Muscle of arm (tissue), 12 donors: ENCODE results near the gene KCTD16. TPM values are rescaled to one million over a fixed set of nuclear protein-coding genes. Genes with fewer than 3 reads are reported as not detected.

Experiments
- DNase-seq: peaks from one replicate; pipeline ENCODE4 v3.0.0-alpha.2; 2013
- polyA plus RNA-seq, 12 donors: library from polyadenylated mRNA; unstranded; fragments of 120-200 nt; gene quantifications; one replicate each; pipeline ENCODE4 v1.2.1, GENCODE V29; 2013; ENCODE audit not compliant: insufficient read length in 12 of 12

Gene KCTD16
- polyA plus RNA-seq, 12 donors, result 0.04 to 0.17 (median 0.09) TPM; not detected in 2

- DNase-seq, result no peak
Observed at GRCh38 chr5:144206141-144206540, 35.5 kb downstream of the KCTD16 start.

GRCh38 chr5:144207875-144208444 lies 37.3 kb downstream of the KCTD16 start:
- DNase-seq, result no peak

- DNase-seq, result no peak
Observed at GRCh38 chr5:144209361-144209760, 38.7 kb downstream of the KCTD16 start.

- DNase-seq, result no peak
Observed at GRCh38 chr5:144210655-144211054, 40.0 kb downstream of the KCTD16 start.

GRCh38 chr5:144219869-144220268 lies 49.2 kb downstream of the KCTD16 start:
- DNase-seq, result no peak

- no peak for DNase-seq
Observed at GRCh38 chr5:144227363-144227999, 56.8 kb downstream of the KCTD16 start.

- DNase-seq, result no peak
Observed at GRCh38 chr5:144230806-144231205, 60.1 kb downstream of the KCTD16 start.

GRCh38 chr5:144232285-144232684 lies 61.6 kb downstream of the KCTD16 start:
- DNase-seq, result no peak

GRCh38 chr5:144236499-144236898 lies 65.8 kb downstream of the KCTD16 start:
- DNase-seq, result no peak

GRCh38 chr5:144237851-144238250 lies 67.2 kb downstream of the KCTD16 start:
- DNase-seq, result no peak

- DNase-seq, result no peak
Observed at GRCh38 chr5:144247131-144247530, 76.5 kb downstream of the KCTD16 start.

- DNase-seq, result no peak
Observed at GRCh38 chr5:144248015-144248414, 77.3 kb downstream of the KCTD16 start.

- no peak for DNase-seq
Observed at GRCh38 chr5:144249755-144250464, 79.2 kb downstream of the KCTD16 start.

GRCh38 chr5:144254552-144254951 lies 83.9 kb downstream of the KCTD16 start:
- no peak for DNase-seq

- no peak for DNase-seq
Observed at GRCh38 chr5:144260121-144260520, 89.4 kb downstream of the KCTD16 start.

GRCh38 chr5:144265643-144266247 lies 95.1 kb downstream of the KCTD16 start:
- DNase-seq, result no peak

- no peak for DNase-seq
Observed at GRCh38 chr5:144267961-144268513, 97.4 kb downstream of the KCTD16 start.

GRCh38 chr5:144273232-144274027 lies 102.8 kb downstream of the KCTD16 start:
- DNase-seq, result no peak

GRCh38 chr5:144275329-144275728 lies 104.7 kb downstream of the KCTD16 start:
- no peak for DNase-seq

GRCh38 chr5:144276034-144276822 lies 105.6 kb downstream of the KCTD16 start:
- no peak for DNase-seq

GRCh38 chr5:144281784-144282183 lies 111.1 kb downstream of the KCTD16 start:
- DNase-seq, result no peak
